Measurements from ENCODE around the gene FAM184A. TPM values are rescaled to one million over a fixed set of nuclear protein-coding genes. Genes with fewer than 3 reads are reported as not detected.
A peak's percentile ranks its signal among the peaks of the same experiment; 100 is the strongest.

FAM184A gene
- total RNA-seq, 1 experiment from 2014 or later, result 13.3 TPM

DNA sequence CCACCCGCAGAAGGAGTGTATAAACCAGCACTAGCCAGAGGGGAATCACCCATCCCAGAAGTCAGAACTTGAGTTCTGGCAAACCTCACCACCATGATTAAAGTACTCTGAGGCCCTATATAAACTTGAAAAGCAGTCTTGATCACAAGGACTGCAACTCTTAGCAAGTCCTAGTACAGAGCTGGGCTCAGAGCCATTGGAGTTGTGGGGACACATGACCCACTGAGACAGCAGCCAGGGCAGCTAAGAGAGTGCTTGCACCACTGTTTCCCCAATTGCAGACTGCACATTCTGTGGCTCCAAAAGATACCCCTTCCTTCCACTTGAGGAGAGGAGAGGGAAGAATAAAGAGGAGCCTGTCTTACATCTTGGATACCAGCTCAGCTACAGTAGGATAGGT lies 138.8 kb downstream of the FAM184A start (continued):
- TF ChIP-seq ZNF512 (CRISPR knock-in tag; IDR thresholded peaks at IDR 0.05; ENCODE audit: borderline replicate concordance) (no peak), NR3C1 (CRISPR knock-in tag; conservative IDR thresholded peaks at IDR 0.05; ENCODE audit: low read depth) (no peak), FOXK1 (CRISPR knock-in tag; IDR thresholded peaks at IDR 0.05) (no peak)

GRCh38 chr6:118935978-118936703 lies 142.3 kb downstream of the FAM184A start:
- Mint-ChIP-seq H3K9me3 (peaks cover 33% of the 10 kb centered on the region), H3K27ac (peak overlapping the region; percentile 93), H3K27me3 (ENCODE audit: low read depth) (no peaks in the 10 kb centered on the region; the same call in 1 of the 2 replicates), H3K4me1 (peaks cover 23% of the 10 kb centered on the region), H3K4me3 (peak overlapping the region; percentile 86), H3K36me3 (peaks cover 43% of the 10 kb centered on the region)
- TF ChIP-seq ATF1 (CRISPR knock-in tag; IDR thresholded peaks at IDR 0.05) (no peak), FOXJ3 (CRISPR knock-in tag; IDR thresholded peaks at IDR 0.05; ENCODE audit: borderline replicate concordance) (no peak), NFYB (CRISPR knock-in tag; conservative IDR thresholded peaks at IDR 0.05; ENCODE audit: low read depth) (no peak), ELF4 (CRISPR knock-in tag; IDR thresholded peaks at IDR 0.05; ENCODE audit: low read depth) (no peak), ATF3 (CRISPR knock-in tag; conservative IDR thresholded peaks at IDR 0.05) (no peak), NFE2L1 (CRISPR knock-in tag; IDR thresholded peaks at IDR 0.05) (no peak), RORB (CRISPR knock-in tag; IDR thresholded peaks at IDR 0.05) (no peak)
- TF ChIP-seq, protein P1, sequence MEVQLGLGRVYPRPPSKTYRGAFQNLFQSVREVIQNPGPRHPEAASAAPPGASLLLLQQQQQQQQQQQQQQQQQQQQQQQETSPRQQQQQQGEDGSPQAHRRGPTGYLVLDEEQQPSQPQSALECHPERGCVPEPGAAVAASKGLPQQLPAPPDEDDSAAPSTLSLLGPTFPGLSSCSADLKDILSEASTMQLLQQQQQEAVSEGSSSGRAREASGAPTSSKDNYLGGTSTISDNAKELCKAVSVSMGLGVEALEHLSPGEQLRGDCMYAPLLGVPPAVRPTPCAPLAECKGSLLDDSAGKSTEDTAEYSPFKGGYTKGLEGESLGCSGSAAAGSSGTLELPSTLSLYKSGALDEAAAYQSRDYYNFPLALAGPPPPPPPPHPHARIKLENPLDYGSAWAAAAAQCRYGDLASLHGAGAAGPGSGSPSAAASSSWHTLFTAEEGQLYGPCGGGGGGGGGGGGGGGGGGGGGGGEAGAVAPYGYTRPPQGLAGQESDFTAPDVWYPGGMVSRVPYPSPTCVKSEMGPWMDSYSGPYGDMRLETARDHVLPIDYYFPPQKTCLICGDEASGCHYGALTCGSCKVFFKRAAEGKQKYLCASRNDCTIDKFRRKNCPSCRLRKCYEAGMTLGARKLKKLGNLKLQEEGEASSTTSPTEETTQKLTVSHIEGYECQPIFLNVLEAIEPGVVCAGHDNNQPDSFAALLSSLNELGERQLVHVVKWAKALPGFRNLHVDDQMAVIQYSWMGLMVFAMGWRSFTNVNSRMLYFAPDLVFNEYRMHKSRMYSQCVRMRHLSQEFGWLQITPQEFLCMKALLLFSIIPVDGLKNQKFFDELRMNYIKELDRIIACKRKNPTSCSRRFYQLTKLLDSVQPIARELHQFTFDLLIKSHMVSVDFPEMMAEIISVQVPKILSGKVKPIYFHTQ (CRISPR knock-in tag; IDR thresholded peaks at IDR 0.05), result no peak
- TF ChIP-seq, protein P2, sequence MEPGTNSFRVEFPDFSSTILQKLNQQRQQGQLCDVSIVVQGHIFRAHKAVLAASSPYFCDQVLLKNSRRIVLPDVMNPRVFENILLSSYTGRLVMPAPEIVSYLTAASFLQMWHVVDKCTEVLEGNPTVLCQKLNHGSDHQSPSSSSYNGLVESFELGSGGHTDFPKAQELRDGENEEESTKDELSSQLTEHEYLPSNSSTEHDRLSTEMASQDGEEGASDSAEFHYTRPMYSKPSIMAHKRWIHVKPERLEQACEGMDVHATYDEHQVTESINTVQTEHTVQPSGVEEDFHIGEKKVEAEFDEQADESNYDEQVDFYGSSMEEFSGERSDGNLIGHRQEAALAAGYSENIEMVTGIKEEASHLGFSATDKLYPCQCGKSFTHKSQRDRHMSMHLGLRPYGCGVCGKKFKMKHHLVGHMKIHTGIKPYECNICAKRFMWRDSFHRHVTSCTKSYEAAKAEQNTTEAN (CRISPR knock-in tag; IDR thresholded peaks at IDR 0.05), result no peak
- TF ChIP-seq, protein P3, sequence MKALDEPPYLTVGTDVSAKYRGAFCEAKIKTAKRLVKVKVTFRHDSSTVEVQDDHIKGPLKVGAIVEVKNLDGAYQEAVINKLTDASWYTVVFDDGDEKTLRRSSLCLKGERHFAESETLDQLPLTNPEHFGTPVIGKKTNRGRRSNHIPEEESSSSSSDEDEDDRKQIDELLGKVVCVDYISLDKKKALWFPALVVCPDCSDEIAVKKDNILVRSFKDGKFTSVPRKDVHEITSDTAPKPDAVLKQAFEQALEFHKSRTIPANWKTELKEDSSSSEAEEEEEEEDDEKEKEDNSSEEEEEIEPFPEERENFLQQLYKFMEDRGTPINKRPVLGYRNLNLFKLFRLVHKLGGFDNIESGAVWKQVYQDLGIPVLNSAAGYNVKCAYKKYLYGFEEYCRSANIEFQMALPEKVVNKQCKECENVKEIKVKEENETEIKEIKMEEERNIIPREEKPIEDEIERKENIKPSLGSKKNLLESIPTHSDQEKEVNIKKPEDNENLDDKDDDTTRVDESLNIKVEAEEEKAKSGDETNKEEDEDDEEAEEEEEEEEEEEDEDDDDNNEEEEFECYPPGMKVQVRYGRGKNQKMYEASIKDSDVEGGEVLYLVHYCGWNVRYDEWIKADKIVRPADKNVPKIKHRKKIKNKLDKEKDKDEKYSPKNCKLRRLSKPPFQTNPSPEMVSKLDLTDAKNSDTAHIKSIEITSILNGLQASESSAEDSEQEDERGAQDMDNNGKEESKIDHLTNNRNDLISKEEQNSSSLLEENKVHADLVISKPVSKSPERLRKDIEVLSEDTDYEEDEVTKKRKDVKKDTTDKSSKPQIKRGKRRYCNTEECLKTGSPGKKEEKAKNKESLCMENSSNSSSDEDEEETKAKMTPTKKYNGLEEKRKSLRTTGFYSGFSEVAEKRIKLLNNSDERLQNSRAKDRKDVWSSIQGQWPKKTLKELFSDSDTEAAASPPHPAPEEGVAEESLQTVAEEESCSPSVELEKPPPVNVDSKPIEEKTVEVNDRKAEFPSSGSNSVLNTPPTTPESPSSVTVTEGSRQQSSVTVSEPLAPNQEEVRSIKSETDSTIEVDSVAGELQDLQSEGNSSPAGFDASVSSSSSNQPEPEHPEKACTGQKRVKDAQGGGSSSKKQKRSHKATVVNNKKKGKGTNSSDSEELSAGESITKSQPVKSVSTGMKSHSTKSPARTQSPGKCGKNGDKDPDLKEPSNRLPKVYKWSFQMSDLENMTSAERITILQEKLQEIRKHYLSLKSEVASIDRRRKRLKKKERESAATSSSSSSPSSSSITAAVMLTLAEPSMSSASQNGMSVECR (CRISPR knock-in tag; IDR thresholded peaks at IDR 0.05; ENCODE audit: borderline replicate concordance), result no peak
- TF ChIP-seq, protein P4, sequence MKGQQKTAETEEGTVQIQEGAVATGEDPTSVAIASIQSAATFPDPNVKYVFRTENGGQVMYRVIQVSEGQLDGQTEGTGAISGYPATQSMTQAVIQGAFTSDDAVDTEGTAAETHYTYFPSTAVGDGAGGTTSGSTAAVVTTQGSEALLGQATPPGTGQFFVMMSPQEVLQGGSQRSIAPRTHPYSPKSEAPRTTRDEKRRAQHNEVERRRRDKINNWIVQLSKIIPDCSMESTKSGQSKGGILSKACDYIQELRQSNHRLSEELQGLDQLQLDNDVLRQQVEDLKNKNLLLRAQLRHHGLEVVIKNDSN (CRISPR knock-in tag; IDR thresholded peaks at IDR 0.05), result no peak
- TF ChIP-seq, protein P5, sequence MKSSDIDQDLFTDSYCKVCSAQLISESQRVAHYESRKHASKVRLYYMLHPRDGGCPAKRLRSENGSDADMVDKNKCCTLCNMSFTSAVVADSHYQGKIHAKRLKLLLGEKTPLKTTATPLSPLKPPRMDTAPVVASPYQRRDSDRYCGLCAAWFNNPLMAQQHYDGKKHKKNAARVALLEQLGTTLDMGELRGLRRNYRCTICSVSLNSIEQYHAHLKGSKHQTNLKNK (CRISPR knock-in tag; IDR thresholded peaks at IDR 0.05), result no peak
- ATAC-seq (no peak), DNase-seq (ENCODE audit: low spot score) (no peak)
- ChIA-PET POLR2A (no interaction called here), CTCF (no interaction called here)

Data from WTC11 (cell line).